ENCODE data around the gene LHFPL3.

Gene LHFPL3

DNA sequence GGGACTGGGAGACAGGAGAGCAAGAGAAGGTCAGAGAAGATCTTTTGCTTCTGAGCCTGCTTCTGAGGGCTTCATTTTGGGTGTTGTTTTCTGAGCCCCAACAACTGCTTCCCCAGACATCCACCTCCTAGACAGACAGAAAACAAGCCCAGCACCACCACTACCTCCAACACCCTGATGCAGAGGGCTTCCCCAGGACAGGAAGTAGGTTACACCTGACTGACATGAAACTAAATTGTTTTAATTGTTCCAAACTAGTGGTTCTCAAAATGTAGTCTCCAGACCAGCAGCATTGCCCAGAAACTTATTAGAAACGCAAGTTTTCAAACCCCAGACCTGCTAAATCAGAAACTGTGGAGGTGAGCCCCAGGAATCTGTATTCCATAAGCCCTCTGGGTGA lies 522.0 kb downstream of the LHFPL3 start:
- no peak overlapping the region for H3K4me3 ChIP-seq (ENCODE audit: low read depth, low read length)
- no peaks in the 10 kb centered on the region for H3K9me3 ChIP-seq
- TF ChIP-seq, protein P1, sequence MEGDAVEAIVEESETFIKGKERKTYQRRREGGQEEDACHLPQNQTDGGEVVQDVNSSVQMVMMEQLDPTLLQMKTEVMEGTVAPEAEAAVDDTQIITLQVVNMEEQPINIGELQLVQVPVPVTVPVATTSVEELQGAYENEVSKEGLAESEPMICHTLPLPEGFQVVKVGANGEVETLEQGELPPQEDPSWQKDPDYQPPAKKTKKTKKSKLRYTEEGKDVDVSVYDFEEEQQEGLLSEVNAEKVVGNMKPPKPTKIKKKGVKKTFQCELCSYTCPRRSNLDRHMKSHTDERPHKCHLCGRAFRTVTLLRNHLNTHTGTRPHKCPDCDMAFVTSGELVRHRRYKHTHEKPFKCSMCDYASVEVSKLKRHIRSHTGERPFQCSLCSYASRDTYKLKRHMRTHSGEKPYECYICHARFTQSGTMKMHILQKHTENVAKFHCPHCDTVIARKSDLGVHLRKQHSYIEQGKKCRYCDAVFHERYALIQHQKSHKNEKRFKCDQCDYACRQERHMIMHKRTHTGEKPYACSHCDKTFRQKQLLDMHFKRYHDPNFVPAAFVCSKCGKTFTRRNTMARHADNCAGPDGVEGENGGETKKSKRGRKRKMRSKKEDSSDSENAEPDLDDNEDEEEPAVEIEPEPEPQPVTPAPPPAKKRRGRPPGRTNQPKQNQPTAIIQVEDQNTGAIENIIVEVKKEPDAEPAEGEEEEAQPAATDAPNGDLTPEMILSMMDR (IDR thresholded peaks at IDR 0.05; ENCODE audit: low read depth, low read length) = no peak

DNA sequence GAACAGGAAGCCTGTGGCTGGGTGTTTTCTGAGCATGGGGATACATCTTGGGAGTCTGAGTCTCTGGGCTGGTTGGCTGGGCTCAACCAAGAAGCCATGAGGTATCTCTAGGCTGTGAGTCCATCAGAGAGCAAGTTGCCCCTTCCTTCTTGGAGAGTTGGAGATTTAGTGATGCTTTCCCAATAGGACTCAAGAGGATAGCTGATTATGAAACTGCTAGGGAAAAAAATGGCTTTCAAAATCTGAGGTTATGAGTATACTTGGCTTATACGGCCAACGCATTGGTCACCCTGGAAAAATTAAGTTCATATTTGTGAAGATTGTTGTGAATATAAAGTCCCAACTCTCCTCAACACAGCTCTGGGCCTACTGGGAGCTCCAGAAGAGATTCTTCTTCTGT lies 522.9 kb downstream of the LHFPL3 start:
- H3K36me3 ChIP-seq = no peaks in the 10 kb centered on the region
- H3K9me3 ChIP-seq = no peaks in the 10 kb centered on the region
- peaks cover 10% of the 10 kb centered on the region for H3K27me3 ChIP-seq
- no peak overlapping the region for H3K4me3 ChIP-seq (ENCODE audit: low read depth, low read length)
- no peaks in the 10 kb centered on the region for H3K4me1 ChIP-seq
- no peak for DNase-seq
- TF ChIP-seq, protein P1 (IDR thresholded peaks at IDR 0.05; ENCODE audit: low read depth, low read length) = no peak

More for the DNA sequence above, 522.0 kb downstream of the LHFPL3 start:
- Histone ChIP-seq H3K4me1 (no peaks in the 10 kb centered on the region), H3K27me3 (peaks cover 19% of the 10 kb centered on the region), H3K36me3 (no peaks in the 10 kb centered on the region)
- no peak for DNase-seq

DNA sequence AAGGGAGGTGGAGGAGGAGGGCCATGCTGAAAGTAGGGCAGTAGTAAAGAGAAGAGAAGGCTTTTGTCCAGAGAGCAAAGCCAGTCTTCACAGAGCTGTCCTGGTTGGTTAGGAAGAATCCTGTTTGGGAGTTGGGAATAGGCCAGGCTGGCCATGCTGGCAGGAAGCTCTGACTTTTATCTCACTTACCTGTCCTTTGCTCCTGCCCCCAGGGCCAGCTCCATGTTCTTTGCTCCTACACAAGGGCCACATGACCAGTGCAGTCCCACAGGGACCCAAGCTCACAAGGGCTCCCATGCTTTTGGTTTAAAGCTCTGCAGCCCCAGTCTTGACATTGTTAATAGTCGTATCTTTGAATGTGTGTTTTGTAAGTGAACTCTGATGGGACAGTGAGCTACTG lies 524.0 kb downstream of the LHFPL3 start:
- Histone ChIP-seq H3K36me3 (no peaks in the 10 kb centered on the region), H3K9me3 (no peaks in the 10 kb centered on the region), H3K4me1 (no peaks in the 10 kb centered on the region), H3K4me3 (ENCODE audit: low read depth, low read length) (no peak overlapping the region), H3K27me3 (no peaks in the 10 kb centered on the region; the same call in 1 of the 2 replicates)
- TF ChIP-seq, protein P1 (IDR thresholded peaks at IDR 0.05; ENCODE audit: low read depth, low read length) = no peak
- no peak for DNase-seq

DNA sequence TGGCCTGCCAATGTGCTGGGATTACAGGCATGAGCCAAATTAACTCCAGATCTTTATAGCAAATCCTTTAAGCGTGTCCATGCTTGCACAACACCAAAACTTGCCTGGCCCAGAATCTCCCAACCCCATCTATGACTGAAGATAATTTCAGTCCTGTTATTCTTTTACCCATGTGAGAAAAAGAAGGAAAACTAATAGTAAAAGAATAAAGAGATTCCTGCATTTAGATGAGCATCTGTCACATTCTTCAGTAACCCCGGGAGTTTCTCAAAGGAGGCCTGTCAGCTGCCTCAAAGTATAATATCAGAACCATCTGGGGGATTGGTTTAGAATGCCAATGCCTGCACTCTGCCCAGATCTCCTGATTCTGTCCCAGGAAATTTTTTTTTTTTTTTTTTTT lies 527.5 kb downstream of the LHFPL3 start:
- Histone ChIP-seq H3K4me1 (no peaks in the 10 kb centered on the region), H3K9me3 (no peaks in the 10 kb centered on the region), H3K4me3 (ENCODE audit: low read depth, low read length) (no peak overlapping the region), H3K36me3 (no peaks in the 10 kb centered on the region), H3K27me3 (peaks cover 8% of the 10 kb centered on the region)
- TF ChIP-seq, protein P1 (IDR thresholded peaks at IDR 0.05; ENCODE audit: low read depth, low read length) = no peak
- no peak for DNase-seq

DNA sequence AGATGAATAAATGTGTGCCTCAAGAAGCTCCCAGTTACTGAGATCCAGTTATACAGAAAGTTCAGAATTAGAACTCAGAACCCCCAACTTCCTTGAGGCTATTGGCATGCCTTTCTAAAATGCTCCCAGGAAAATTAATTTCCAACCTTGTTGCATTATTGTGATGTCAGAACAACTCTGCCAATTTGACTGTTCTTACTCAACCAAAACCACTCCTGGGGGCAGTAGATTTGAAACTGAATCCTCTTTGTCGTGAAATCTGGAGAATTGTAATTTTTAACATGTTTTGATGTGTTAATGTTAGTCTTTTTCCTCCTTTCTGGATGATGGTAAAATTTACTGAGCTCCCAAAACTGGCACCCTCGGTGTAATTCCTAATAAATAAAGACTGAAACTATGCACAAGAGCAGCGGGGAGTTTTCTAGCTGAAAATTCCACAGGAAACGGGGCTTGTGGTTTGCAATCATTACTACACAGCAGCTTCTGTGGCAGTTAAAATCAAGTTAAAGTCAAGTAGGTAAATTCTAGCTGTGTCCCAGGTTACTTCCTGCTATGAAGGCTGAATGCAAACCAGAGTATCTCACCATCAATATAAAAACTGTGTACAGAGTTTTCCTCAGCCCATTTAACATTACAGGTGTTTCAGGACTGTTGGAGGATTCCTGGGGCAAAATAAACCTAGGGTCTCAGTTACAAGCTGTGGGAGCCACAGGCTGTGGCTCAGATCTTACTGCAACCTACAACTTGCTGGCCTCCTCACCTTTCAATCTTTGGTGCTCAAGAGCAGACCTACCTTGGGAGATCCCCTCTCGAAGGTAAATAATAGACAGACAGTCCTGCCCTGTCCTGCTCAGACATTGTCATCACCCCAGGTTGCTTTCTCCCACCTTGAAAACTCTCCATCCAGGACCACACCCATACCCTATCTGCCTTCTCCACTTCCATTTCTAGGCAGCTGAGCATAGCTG lies 529.3 kb downstream of the LHFPL3 start:
- peaks cover 25% of the 10 kb centered on the region for H3K27me3 ChIP-seq
- H3K9me3 ChIP-seq = no peaks in the 10 kb centered on the region
- TF ChIP-seq, protein P1 (IDR thresholded peaks at IDR 0.05; ENCODE audit: low read depth, low read length) = no peak
- no peaks in the 10 kb centered on the region for H3K36me3 ChIP-seq
- H3K4me3 ChIP-seq (ENCODE audit: low read depth, low read length) = no peak overlapping the region
- no peaks in the 10 kb centered on the region for H3K4me1 ChIP-seq
- no peak for DNase-seq

Measured in BE2C (cell line).